GM12865 (cell line): Measurements from ENCODE around the gene RAP2C.

ENCODE experiments used
- DNase-seq: peaks from one replicate; pipeline ENCODE4 v3.0.0; 2010; ENCODE audit warnings: low read depth
- H3K4me3 ChIP-seq: 2 replicates; pipeline ENCODE4 v1.5.1; 2011; ENCODE audit warnings: mild to moderate bottlenecking, low read depth, low read length, control low read depth
- TF ChIP-seq, protein P1 (sequence below): IDR thresholded peaks from 2 replicates; pipeline ENCODE4 v1.5.1; 2011; ENCODE audit warnings: low read length, control low read depth, low read depth, inconsistent platforms; ENCODE audit not compliant: insufficient read depth; ENCODE audit errors: missing control alignments

Gene RAP2C

DNA sequence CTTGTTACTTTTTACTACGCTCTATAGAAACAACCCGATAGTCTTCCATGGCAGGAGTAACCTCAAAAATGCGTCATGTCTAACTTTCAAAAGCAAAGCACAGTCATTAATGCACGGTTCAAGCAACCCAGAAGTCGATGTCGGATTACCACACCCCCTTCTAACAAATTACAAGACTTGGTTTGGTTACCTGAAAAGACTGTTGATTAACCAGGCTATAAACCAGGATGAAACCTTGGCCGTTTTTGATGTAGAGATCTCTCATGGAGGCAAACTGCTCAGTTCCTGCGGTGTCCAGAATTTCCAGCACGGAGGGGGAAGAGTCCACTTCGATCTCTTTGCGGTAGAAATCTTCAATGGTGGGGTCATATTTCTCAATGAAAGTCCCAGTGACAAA, 2.4 kb downstream of the RAP2C start:
- TF ChIP-seq, protein P1, sequence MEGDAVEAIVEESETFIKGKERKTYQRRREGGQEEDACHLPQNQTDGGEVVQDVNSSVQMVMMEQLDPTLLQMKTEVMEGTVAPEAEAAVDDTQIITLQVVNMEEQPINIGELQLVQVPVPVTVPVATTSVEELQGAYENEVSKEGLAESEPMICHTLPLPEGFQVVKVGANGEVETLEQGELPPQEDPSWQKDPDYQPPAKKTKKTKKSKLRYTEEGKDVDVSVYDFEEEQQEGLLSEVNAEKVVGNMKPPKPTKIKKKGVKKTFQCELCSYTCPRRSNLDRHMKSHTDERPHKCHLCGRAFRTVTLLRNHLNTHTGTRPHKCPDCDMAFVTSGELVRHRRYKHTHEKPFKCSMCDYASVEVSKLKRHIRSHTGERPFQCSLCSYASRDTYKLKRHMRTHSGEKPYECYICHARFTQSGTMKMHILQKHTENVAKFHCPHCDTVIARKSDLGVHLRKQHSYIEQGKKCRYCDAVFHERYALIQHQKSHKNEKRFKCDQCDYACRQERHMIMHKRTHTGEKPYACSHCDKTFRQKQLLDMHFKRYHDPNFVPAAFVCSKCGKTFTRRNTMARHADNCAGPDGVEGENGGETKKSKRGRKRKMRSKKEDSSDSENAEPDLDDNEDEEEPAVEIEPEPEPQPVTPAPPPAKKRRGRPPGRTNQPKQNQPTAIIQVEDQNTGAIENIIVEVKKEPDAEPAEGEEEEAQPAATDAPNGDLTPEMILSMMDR = no peak
- DNase-seq = peak; percentile 45
- peak overlapping the region; percentile 89 for H3K4me3 ChIP-seq

DNA sequence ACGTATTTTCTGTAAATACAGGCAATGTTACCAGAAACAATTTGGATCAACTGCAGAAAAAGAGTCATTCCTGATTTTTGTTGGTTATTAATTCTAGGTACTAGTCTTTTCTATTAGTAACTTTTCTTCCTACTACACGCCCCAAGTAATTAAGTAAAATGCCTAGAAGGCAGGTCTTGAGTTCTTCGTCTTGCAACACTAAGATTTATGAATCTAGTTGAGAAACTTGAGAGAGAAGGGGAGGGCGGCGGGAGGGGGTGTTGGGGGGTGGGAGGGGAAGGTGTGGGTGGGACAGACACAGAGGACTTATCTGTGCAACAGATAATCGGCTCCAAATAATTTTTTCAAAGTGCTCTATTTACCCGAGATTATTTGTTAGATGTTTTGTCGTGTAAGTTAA, 3.0 kb downstream of the RAP2C start:
- DNase-seq = no peak
- TF ChIP-seq, protein P1 = no peak
- H3K4me3 ChIP-seq = peak overlapping the region; percentile 89

DNA sequence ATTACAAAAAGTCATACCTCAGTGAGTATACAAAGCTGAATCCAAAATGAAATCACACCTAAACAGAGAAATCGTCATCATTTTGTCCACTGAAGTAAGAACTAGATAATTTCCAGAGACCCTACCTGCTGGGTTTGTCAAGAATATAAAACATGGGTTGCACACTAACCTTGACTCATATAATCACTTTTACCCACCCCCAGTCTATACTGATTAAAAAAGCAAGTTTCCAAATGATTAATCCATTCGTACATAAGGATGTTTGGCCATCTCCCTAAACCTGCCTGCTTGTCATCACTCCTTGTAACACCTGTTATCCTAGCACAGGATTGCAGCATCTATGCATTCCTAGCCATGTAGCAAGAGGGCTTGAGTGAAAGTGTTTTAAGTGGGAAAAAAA, 4.7 kb downstream of the RAP2C start:
- TF ChIP-seq, protein P1 = no peak

DNA sequence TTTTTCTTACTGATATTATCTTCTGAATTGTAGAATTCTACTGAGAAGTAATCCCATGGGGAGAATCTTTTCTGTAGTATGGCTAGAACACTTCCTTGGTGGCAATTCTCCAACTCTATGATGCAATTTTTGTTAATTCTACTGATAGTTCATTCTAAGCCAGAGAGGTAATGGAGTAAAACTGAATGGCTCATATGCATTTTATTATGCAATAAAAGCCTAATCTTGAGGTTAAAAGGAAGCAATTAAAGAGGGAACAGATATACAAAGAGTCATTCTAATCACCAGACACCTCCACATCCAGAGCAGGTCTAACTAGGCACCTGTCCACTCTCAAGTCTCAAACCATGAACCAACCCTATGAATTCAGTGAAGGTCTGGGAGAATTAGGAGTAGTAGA, 9.7 kb downstream of the RAP2C start:
- no peak overlapping the region for H3K4me3 ChIP-seq
- DNase-seq = no peak
- TF ChIP-seq, protein P1 = no peak

More for the DNA sequence above, 4.7 kb downstream of the RAP2C start:
- peak overlapping the region; percentile 89 for H3K4me3 ChIP-seq
- no peak for DNase-seq

DNA sequence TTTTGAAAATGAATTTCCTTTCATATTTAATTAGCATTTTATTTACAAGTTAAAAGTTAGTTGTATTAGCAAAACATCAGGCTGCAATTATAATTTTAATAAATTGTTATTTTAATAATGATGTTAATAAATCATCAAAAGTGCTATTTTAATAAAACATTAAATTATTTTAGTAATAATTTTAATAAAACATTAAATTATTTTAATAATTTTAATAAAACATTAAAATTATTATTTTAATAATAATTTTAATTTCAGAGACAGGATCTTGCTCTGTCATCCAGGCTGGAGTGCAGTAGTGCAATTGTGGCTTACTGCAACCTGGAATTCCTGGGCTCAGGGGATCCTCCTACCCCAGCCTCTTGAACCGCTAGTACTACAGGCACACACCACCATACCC, 10.8 kb downstream of the RAP2C start:
- TF ChIP-seq, protein P1 = no peak
- no peak for DNase-seq
- H3K4me3 ChIP-seq = no peak overlapping the region

DNA sequence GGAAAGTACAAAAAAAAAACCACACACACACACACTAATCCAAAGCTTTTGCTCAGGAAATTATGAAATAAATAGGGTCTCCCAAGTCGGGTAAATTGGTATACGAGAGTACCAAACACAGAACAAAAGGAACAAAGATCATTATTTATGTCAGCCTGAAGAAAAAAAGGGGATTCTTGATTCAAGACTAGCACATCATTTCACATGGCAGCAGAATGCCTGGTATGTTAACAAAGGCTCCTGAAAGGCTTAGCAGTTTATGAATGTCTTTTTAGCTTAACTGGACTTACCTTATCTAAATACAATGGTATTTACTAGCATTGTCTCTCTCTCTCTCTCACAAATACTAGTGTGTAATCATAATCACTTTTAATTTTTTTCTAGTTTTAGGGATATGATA, 11.3 kb downstream of the RAP2C start:
- TF ChIP-seq, protein P1 = no peak
- no peak overlapping the region for H3K4me3 ChIP-seq
- DNase-seq = no peak

DNA sequence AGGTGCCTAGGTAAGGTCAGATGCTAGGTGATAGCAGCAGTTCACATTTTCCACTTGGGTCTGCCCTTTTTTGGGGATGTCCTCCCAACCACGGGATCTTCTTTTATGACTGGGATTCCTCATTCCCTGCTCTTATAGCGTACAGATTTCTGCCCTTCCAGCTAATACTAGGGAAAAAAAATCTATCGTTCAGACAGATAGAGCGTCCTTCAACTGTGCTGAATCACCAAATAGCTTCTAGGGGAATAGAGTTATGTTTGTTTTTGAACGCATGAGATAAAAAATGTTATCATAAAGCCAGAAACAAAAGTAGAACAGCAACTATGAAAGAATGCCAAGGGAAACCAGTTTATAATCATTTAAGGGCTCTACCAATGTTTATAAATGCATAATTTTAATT, 13.0 kb downstream of the RAP2C start:
- TF ChIP-seq, protein P1 = no peak
- no peak for DNase-seq
- H3K4me3 ChIP-seq = no peak overlapping the region
